ENCODE data around the gene PI16. TPM values are rescaled to one million over a fixed set of nuclear protein-coding genes. Genes with fewer than 3 reads are reported as not detected.

Gene PI16, protein sequence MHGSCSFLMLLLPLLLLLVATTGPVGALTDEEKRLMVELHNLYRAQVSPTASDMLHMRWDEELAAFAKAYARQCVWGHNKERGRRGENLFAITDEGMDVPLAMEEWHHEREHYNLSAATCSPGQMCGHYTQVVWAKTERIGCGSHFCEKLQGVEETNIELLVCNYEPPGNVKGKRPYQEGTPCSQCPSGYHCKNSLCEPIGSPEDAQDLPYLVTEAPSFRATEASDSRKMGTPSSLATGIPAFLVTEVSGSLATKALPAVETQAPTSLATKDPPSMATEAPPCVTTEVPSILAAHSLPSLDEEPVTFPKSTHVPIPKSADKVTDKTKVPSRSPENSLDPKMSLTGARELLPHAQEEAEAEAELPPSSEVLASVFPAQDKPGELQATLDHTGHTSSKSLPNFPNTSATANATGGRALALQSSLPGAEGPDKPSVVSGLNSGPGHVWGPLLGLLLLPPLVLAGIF
- total RNA-seq (1.7 TPM), polyA plus RNA-seq (ENCODE audit: insufficient read depth, low read depth, low replicate concordance) (3.5 TPM)
- long read RNA-seq, donor 1, partial matches to known transcripts = 0 of 1 reads
- long read RNA-seq, donor 1, other reads (novel, unspliced or antisense) = 0 of 1 reads
- long read RNA-seq, donor 2 = 0 reads
- long read RNA-seq, donor 3 = 0 reads
- long read RNA-seq, donor 4 = 0 reads
- long read RNA-seq, donor 5 = 0 reads
- long read RNA-seq, donor 6 = 0 reads
- long read RNA-seq, donor 7, partial matches to known transcripts = 1 of 2 reads
- long read RNA-seq, donor 7, other reads (novel, unspliced or antisense) = 0 of 2 reads
- long read RNA-seq, donor 8, partial matches to known transcripts = 0 of 2 reads
- long read RNA-seq, donor 8, other reads (novel, unspliced or antisense) = 0 of 2 reads
- long read RNA-seq, donor 9, partial matches to known transcripts = 0 of 2 reads
- long read RNA-seq, donor 9, other reads (novel, unspliced or antisense) = 0 of 2 reads
- long read RNA-seq, donor 10 = 0 reads

DNA sequence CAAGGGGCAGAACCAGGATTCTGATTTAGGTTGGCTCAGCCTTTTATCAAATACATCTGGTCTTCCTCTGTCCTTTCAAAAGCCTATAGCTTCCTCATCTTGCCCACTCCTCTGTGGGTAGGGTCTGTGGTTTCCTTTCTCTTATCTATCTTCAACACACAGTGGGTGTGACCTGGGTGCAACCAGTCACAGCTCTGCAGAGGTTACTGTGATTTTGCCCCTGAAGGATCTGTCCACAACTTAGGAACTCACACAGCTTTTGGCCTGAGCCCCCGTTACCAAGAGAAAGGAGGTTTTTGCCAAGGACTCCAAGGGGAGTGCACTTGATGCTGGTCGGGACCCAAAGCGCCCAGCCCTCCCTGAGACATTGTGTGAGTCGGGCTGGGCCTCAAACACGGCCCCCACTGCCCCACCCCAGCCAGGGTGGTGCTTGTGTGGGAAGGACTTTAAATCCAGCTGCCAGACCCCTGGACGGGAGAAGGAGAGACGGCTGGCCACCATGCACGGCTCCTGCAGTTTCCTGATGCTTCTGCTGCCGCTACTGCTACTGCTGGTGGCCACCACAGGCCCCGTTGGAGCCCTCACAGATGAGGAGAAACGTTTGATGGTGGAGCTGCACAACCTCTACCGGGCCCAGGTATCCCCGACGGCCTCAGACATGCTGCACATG lies at the start of gene PI16:
TSS of gene PI16 (plus strand) at position 477 of the 670 bp plus-strand sequence. CDS start at position 500, 23 bp downstream.
- DNase-seq (peak in 1 of 5 donors; percentile 63), FAIRE-seq (no peak)
- Histone ChIP-seq H3K4me1 (ENCODE audit: control insufficient read depth in 2 of 3, insufficient read depth in 2 of 3, low read depth in 1 of 3, low read length in 3 of 3) (no peaks in the 10 kb centered on the region), H3K9ac (ENCODE audit: low read length in 3 of 3) (no peak within 1 kb of the TSS), H3K27ac (ENCODE audit: low read depth in 2 of 2, low read length in 2 of 2) (no peak within 1 kb of the TSS), H3K27me3 (ENCODE audit: control insufficient read depth, insufficient read depth, low read length) (no peaks in the 10 kb centered on the region), H3K36me3 (ENCODE audit: control insufficient read depth in 2 of 3, insufficient read depth in 3 of 3, low read length in 3 of 3) (no peaks in the 10 kb centered on the region), H3K9me3 (ENCODE audit: control insufficient read depth in 2 of 3, insufficient read depth in 1 of 3, low read length in 3 of 3) (no peaks in the 10 kb centered on the region), H3K4me3 (ENCODE audit: low read length in 3 of 3) (no peak within 1 kb of the TSS)
- TF ChIP-seq, protein P1, sequence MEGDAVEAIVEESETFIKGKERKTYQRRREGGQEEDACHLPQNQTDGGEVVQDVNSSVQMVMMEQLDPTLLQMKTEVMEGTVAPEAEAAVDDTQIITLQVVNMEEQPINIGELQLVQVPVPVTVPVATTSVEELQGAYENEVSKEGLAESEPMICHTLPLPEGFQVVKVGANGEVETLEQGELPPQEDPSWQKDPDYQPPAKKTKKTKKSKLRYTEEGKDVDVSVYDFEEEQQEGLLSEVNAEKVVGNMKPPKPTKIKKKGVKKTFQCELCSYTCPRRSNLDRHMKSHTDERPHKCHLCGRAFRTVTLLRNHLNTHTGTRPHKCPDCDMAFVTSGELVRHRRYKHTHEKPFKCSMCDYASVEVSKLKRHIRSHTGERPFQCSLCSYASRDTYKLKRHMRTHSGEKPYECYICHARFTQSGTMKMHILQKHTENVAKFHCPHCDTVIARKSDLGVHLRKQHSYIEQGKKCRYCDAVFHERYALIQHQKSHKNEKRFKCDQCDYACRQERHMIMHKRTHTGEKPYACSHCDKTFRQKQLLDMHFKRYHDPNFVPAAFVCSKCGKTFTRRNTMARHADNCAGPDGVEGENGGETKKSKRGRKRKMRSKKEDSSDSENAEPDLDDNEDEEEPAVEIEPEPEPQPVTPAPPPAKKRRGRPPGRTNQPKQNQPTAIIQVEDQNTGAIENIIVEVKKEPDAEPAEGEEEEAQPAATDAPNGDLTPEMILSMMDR (IDR thresholded peaks at IDR 0.05; ENCODE audit: borderline replicate concordance, extremely low read depth, insufficient read depth) = no peak
- intact Hi-C loops (cut with DNase I) = no loop called here

DNA sequence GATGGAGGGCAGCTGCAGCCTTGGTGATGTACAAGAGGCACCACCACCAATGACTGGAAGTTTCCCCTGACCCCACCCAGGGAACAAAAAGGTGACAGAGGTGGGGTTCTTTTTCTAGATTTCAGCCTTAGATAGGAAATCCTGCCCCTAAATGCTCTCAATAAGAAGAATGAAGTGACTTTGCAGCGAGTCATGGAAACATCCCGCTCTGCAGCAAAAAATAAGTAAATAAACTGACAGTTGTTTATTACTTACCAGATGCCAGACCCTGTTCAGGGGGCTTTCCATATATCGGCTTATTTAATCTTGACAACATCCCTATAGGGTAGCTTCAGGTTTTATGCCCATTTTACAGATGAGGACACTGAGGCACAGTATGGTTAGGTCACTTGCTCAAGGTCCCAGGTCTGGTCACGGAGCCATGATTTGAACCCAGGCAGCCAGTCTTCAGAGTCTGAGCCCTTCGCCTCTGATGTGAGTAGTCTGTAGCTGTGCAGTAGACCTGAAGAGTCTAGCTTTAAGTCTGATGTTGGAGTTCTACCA lies 49.6 kb upstream of the PI16 start:
- intact Hi-C loops (cut with DNase I) = no loop called here
- no peaks in the 10 kb centered on the region for H3K27me3 ChIP-seq (ENCODE audit: control insufficient read depth, insufficient read depth, low read length)
- H3K9me3 ChIP-seq (ENCODE audit: control insufficient read depth in 2 of 3, insufficient read depth in 1 of 3, low read length in 3 of 3) = no peaks in the 10 kb centered on the region
- H3K27ac ChIP-seq (ENCODE audit: low read depth in 2 of 2, low read length in 2 of 2) = no peak overlapping the region
- no peak overlapping the region for H3K4me3 ChIP-seq (ENCODE audit: low read length in 3 of 3)
- no peaks in the 10 kb centered on the region for H3K4me1 ChIP-seq (ENCODE audit: control insufficient read depth in 2 of 3, insufficient read depth in 2 of 3, low read depth in 1 of 3, low read length in 3 of 3)
- H3K9ac ChIP-seq (ENCODE audit: low read length in 3 of 3) = no peak overlapping the region
- TF ChIP-seq, protein P1 (IDR thresholded peaks at IDR 0.05; ENCODE audit: borderline replicate concordance, extremely low read depth, insufficient read depth) = no peak
- H3K36me3 ChIP-seq (ENCODE audit: control insufficient read depth in 2 of 3, insufficient read depth in 3 of 3, low read length in 3 of 3) = peaks cover 3 to 24% (median 23%) of the 10 kb centered on the region in 3 donors
- FAIRE-seq = no peak
- DNase-seq = no peak

- H3K27me3 ChIP-seq (ENCODE audit: control insufficient read depth, insufficient read depth, low read length) = no peaks in the 10 kb centered on the region
- H3K9me3 ChIP-seq (ENCODE audit: control insufficient read depth in 2 of 3, insufficient read depth in 1 of 3, low read length in 3 of 3) = no peaks in the 10 kb centered on the region
- no peak overlapping the region for H3K9ac ChIP-seq (ENCODE audit: low read length in 3 of 3)
- H3K4me1 ChIP-seq (ENCODE audit: control insufficient read depth in 2 of 3, insufficient read depth in 2 of 3, low read depth in 1 of 3, low read length in 3 of 3) = no peaks in the 10 kb centered on the region
- FAIRE-seq (no peak), DNase-seq (peak in 1 of 5 donors; percentile 40)
- H3K27ac ChIP-seq (ENCODE audit: low read depth in 2 of 2, low read length in 2 of 2) = no peak overlapping the region
- H3K36me3 ChIP-seq (ENCODE audit: control insufficient read depth in 2 of 3, insufficient read depth in 3 of 3, low read length in 3 of 3) = peaks cover 3 to 24% (median 23%) of the 10 kb centered on the region in 3 donors
- no peak overlapping the region for H3K4me3 ChIP-seq (ENCODE audit: low read length in 3 of 3)
- TF ChIP-seq, protein P1 (IDR thresholded peaks at IDR 0.05; ENCODE audit: borderline replicate concordance, extremely low read depth, insufficient read depth) = no peak
- intact Hi-C loops (cut with DNase I) = no loop called here
These were observed 47.8 kb upstream of the PI16 start for GRCh38 chr6:36906539-36907325.
